Measurements from ENCODE around the gene CA9.
A peak's percentile ranks its signal among the peaks of the same experiment; 100 is the strongest.

Gene CA9

DNA sequence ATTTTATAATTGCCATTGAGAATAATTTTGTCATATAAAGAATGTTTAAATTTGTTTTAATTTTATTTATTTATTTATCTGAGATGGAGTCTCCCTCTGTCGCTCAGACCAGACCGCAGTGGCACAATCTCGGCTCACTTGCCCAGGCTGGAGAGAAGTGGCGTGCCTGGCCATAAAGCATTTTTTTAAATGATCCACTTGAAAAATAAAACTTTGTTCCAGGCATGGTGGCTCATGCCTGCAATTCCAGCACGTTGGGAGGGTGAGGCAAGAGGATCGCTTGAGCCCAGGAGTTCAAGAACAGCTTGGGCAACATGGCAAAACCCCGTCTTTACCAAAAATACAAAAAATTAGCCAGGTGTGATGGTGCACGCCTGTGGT, 20.9 kb upstream of the CA9 start:
- DNase-seq: no peak

DNA sequence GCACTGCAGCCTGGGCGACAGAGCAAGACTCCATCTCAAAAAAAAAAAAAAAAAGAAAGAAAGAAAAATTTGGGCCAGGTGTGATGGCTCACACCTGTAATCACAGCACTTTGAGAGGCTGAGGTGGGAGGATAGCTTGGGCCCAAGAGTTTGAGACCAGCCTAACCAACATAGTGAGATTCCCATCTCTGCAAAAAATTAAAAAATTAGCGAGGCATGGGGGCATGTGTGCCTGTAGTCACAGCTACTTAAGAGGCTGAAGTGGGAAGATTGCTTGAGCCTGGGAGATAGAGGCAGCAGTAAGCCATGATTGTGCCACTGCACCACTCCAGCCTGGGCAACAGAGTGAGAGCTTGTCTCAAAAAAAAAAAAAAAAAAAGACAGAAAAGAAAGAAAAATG, 20.1 kb upstream of the CA9 start:
- no peak for DNase-seq

DNA sequence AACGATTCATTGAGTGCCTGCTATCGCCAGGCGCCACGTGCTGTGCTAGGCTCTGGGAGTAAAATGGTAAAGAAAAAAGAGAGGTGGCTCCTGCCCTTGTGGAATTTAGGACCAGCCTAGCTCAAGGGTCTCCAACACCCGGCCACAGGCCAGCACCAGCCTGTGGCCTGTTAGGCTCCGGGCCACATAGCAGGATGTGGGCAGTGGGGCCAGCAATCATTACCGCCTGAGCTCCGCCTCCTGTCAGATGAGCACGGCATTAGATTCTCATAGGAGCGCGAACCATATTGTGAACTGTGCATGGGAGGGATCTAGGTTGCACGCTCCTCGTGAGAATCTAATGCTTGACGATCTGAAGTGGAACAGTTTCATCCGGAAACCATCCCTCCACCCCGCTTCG, 17.4 kb upstream of the CA9 start:
- no peak for DNase-seq

DNA sequence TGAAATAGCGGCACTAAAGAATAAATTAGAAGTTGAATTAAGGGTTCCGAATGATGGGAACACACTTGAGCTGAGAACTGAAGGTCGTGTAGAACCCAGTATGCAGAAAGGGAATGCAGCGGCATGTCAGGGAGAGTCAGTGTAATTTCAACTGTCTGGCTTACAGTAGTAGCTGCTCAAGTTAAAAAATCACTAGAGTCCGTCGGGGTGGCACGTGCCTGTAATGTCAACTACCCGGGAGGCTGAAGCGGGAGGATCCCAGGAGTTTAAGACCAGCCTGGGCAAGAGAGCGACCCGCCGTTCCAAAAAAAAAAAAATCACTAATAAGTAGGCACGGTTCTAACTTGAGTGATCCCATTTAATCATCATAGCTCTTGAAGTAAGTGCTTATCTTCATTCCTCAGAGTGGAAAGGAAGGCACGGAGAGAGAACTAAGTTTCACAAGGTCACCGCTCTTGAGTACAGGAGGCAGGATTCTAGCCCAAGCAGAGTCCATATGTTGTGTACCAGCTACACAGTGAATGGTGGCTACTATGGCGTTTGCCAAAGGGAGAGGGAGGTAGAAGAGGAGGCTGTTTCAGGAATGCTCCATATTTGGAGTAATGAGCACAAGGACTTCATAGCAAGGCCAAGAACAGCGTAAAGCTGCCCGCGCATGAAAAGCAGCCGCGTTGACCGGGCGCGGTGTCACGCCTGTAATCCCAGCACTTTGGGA, 16.7 kb upstream of the CA9 start:
- no peak for DNase-seq

DNA sequence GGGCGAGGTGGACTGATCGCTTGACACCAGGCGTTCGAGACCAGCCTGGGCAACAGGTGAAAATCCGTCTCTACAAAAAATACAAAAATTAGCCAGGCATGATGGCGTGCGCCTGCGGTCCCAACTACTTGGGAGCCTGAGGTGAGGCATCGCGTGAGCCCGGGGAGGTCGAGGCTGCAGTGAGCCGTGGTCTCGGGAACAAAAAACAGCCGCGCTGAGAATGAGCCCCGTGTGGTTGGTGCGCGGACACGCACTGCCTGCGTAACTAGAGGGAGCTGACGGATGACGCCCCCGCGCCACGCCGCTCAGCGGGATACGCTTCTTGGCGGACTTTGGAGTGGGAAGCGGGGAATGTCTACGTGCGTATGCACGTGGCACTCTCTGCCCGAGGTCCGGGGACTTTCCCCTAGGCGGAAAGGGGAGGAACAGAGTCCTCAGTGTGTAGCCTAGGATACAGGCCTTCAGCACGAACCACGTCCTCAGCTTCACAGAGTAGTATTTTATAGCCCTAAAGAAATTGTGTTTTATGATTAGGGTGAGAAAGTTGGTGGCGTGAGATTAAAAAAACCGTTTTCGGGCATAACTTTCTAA, 16.1 kb upstream of the CA9 start, which contains the start of gene RMRP:
RMRP (minus strand) TSS at position 474 of the 591 bp plus-strand sequence.
- DNase-seq: peak; percentile 93

DNA sequence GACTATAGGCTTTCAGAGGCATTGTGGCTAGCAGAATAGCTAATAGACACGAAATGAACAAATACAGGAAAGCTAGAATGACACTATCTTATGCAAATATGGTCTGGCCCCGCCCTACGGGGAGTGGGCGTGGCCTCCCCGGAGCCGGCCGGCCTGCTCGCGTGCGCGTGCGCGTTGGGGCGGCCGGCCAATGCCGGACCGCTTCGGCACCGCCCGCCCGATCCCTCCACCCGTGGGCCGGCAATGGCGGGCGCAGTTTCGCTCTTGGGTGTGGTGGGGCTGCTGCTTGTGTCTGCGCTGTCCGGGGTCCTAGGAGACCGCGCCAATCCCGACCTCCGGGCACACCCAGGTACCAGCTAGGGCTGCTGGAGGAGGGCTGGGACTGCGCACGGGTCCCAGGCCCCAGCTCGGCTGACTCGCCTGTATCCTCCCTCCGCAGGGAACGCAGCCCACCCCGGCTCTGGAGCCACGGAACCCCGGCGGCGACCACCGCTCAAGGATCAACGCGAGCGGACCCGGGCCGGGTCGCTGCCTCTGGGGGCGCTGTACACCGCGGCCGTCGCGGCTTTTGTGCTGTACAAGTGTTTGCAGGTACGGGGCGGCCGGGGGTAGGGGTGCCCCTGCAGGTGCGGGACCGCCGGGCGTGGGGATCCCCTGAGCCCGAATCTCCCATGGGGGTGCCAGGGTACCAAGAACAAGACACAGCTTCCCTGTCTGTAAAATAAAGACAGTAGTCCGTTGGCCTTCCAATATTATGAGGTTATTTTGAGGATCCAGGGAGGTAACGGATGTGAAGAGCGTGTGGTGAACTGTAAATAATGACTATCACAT, 15.4 kb upstream of the CA9 start, which contains the start of gene CCDC107:
CCDC107 (plus strand) TSS at position 156 of the 831 bp plus-strand sequence; CDS start at position 244, 88 bp downstream.
- DNase-seq: peak; percentile 70

DNA sequence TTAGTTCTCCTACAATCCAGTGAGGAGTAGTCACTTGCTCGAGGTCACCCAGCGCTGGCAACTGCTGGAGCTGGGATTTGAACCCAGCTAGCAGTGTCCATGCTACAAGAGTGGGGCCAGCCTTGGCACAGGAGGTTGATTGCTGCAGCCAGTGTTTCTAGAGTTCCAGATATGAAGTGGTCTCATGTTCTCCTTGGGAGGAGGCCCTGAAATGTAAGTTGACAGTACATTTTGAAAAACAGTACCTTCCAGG, 14.8 kb upstream of the CA9 start:
- no peak for DNase-seq

DNA sequence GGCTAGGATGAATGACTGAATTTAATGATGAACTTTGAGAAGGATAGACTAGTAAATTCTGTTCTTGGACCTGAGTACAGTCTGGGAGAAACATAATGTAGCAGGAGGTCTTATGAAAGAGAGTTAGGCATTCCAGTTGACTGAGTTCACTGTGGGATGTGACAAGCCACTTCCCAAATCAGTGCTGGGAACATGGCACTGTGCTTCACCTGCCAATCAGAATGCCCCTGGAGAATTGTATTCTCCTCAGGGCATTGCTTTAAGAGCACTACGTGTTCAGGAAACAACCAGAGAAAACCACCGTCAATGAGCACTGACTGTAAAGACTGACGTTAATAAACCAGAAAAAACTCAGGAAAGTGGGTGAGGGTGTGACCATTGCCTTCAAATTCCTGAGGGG, 14.4 kb upstream of the CA9 start:
- DNase-seq: peak; percentile 26

DNA sequence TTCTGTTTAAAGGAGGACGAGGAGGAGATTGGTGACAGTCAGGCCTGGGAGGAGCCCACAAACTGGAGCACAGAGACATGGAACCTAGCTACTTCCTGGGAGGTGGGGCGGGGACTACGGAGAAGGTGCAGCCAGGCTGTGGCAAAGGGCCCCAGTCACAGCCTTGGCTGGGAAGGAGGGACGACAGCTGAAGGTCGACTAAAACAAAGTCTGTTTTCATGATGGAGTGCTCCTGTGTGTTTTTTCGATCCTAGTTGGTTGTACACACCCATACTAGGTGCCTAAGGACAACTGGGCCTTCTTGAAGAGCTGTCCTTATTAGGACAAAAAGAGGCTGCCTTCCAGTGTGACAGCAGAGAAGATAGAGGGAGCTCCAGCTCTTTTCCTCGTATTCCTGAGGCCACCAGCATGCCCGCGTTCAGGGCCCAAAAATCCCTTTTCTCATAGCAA, 12.7 kb upstream of the CA9 start:
- DNase-seq: no peak

DNA sequence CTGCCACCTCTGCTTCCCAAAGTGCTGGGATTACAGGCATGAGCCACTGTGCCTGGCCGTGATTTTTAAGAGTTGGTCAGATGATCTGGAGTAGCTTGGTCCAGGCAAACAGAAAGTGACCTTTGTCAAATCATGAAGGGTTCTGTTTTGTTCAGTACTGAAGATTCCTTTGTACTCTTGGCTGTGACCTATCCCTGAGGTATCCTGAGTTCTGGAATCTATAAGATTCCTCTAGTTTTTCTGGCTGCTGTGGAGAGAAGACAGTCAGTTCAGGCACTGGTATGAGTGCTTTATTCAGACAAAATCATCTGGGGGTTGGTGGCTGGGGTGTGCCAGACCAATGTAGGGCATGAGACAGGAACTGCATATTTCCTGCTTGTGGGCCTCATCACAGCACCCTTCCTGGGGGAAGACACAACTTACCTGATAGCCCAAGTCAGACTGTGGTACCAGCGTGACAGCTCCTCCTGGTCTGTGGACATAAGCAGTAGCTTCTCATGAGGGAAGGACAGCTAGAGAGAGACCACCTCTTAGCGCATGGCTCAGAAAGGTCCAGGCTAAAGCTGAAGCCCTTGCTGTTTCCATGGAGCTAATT, 11.9 kb upstream of the CA9 start:
- no peak for DNase-seq

DNA sequence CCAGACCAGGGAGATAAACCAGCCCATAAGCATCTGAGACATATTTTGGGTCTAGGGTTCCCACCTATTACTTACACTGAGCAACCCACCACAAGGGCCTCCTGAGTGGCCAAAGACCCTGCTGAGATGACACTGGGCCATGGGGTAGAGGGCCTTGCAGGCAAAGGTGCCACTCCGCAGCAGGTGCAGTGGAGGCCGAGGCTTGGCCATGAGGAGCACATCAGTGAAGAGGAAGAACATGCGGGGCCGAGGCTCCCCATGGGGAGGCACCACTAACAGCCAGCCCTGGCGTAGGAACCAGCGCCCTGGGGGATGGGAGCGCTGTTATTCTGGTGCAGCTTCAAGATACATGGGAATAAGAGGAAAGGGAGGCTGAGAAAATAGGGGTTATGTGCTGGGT, 11.3 kb upstream of the CA9 start:
- DNase-seq: no peak

DNA sequence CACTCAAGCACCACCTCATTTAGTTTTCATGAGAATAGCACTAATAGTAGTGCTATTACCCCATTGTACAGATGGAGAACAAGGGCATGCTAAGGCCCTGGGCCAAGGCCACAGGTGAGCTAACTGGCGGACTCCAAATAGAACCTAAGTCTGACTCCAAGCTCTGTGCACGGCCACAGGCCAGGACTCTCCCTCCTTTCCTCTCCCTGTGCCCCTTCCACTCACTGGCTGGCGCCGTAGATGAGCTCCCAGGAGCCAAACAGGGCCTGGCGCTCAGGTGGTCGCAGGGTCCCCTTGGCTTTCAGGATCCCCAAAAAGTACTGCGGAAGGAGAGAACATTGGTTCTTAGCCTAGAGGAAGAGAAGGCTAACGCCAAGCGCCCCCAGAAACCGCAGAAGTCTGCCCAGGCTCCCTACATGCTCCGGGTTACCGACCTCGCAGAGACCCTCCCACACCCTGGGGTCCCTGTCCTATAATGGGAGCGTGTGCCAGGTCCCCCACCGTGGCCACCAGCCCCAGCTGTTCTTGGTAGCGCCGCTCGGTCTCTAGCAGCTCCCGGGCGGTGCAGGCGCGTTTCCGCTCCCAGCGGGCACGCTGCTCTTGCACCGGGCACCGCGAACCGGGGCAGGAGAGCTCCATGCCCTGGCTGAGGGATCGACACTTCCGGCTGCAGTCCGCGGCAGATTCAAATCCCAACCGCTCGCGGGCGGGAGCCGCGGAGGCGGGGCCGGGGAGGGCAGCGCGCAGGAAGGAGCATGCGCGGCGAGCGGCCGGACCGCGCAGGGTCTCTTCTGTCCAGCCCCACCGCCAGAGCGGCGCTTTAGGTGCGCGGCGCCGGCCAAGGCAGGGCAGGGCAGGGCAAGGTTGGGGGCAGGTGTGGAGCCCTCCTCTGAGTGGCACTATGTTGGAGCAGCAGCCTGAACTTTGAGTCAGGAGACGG, 8.9 kb upstream of the CA9 start, which contains the start of gene ARHGEF39:
ARHGEF39 (minus strand) TSS at position 665 of the 940 bp plus-strand sequence; CDS start at position 639, 26 bp downstream.
- DNase-seq: peak; percentile 53

DNA sequence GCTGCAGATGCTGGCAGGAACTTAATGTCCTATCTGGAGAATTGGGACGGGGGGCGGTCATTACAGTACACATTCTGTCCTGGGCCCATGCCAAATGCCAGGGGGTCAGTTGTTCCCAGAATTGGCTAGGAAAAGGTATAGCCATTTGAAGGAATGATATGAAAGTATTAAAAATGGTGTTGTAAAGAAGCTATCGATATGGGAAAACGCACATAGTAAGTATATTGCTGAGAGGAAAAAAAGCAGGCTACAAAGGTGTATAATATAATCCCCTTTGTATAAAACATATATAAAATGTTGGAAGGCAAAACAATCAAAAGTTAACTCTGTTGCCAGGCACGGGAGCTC, 8.3 kb upstream of the CA9 start:
- DNase-seq: no peak

DNA sequence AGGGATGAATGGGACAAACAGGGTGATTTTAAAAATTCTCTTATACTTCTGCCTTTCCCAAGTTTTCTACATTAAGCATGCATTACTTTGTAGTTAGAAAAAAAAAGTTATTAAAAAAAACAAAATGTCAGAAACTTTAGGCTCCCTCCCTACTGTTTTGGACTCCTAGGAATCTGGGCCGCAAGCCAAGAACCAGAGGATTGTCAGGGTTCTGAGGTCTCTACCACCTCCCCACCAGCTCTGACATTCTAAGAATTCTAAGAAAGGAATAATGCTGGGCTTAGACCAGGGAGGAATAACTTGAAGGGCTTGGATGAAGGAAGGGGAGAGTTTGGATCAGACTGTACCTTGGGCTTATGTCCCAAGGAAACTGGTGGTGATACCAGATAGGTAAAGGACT, 7.7 kb upstream of the CA9 start:
- DNase-seq: no peak

DNA sequence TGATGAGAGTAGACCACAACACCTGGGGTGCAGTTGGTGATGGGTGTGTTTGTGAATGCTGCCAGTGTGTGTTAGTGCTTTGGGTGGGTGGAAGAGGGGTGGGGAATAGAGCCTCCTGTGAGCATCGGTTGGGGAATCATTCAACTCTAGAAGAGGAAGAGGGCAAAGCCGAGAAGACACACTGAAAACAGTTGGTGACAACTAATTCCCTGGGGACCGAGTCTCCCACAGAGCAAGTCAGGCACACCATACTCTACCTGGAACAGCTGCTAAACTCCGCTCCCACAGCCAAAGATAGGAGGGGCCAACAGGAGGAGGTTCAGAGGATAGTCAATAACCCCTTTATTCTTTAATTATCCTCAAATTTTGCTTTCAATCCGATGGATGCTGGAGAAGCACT, 7.2 kb upstream of the CA9 start:
- no peak for DNase-seq

DNA sequence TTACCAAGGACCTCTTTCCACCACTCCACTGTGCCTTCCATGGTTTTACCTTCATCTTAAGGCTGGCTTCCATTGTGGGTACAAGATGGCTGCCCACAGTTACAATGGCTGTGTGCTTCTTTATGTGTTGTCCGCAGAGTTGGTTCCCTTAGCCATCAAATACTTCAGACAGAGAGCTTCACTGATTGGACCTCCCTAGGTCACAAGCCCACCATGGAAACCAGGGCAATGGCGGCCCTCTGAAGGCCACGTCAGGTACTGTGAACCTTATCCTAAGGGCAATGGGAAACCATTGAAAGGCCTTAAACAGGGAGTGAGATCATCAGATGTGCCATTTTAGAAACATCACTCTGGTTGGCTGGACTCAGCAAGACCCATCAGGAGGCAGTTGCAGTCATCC, 5.8 kb upstream of the CA9 start:
- no peak for DNase-seq

DNA sequence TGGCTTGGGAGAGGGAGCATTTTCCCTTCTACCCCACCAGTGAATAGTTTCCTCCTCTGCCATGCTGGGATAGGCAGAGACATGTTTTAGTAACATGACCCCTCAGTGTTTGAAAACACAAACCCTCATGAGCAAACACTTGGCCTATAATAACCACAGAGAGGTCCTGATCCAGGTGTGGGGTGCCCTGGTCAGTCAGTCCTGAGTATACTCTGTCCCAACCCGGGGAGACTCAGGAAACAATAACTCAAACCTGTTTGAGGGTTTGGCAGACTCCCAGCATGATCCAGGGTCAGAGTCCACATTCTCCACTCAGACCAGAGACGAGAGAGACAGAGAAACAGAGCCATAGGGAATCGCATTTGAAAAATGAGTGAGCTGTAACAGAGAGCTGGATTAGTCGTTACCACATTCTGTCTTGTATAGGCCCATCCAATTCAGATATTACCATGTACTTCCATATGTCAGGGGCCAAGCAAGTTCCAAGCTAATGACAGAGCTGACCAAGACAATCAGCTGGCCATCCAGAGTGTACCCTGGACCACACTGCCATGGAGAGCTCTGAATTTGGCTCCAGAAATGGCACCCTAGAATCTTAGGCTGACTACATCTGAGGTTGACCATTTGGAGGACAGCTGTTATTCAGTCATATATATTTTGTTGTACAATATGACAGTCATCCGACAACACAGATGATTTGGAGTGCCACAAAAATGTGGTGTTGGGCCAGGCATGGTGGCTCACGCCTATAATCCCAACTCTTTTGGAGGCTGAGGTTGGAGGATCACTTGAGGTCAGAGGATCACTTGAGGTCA, 4.2 kb upstream of the CA9 start:
- no peak for DNase-seq

DNA sequence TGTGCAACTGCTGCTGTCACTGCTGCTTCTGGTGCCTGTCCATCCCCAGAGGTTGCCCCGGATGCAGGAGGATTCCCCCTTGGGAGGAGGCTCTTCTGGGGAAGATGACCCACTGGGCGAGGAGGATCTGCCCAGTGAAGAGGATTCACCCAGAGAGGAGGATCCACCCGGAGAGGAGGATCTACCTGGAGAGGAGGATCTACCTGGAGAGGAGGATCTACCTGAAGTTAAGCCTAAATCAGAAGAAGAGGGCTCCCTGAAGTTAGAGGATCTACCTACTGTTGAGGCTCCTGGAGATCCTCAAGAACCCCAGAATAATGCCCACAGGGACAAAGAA, 265 bp downstream of the CA9 start:
- no peak for DNase-seq

DNA sequence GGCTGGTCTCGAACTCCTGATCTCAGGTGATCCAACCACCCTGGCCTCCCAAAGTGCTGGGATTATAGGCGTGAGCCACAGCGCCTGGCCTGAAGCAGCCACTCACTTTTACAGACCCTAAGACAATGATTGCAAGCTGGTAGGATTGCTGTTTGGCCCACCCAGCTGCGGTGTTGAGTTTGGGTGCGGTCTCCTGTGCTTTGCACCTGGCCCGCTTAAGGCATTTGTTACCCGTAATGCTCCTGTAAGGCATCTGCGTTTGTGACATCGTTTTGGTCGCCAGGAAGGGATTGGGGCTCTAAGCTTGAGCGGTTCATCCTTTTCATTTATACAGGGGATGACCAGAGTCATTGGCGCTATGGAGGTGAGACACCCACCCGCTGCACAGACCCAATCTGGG, 1.5 kb downstream of the CA9 start:
- DNase-seq: no peak

DNA sequence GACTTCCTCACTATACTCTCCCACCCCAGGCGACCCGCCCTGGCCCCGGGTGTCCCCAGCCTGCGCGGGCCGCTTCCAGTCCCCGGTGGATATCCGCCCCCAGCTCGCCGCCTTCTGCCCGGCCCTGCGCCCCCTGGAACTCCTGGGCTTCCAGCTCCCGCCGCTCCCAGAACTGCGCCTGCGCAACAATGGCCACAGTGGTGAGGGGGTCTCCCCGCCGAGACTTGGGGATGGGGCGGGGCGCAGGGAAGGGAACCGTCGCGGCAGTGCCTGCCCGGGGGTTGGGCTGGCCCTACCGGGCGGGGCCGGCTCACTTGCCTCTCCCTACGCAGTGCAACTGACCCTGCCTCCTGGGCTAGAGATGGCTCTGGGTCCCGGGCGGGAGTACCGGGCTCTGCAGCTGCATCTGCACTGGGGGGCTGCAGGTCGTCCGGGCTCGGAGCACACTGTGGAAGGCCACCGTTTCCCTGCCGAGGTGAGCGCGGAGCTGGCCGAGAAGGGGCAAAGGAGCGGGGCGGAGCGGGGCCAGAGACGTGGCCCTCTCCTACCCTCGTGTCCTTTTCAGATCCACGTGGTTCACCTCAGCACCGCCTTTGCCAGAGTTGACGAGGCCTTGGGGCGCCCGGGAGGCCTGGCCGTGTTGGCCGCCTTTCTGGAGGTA, 2.1 kb downstream of the CA9 start:
- no peak for DNase-seq

DNA sequence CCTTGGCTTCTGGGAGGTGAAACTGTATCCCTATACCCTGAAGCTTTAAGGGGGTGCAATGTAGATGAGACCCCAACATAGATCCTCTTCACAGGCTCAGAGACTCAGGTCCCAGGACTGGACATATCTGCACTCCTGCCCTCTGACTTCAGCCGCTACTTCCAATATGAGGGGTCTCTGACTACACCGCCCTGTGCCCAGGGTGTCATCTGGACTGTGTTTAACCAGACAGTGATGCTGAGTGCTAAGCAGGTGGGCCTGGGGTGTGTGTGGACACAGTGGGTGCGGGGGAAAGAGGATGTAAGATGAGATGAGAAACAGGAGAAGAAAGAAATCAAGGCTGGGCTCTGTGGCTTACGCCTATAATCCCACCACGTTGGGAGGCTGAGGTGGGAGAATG, 5.4 kb downstream of the CA9 start:
- no peak for DNase-seq

Measured in T1000 (cell line).